ENCODE data around the gene ZDHHC22.
A peak's percentile ranks its signal among the peaks of the same experiment; 100 is the strongest.

Gene ZDHHC22

DNA sequence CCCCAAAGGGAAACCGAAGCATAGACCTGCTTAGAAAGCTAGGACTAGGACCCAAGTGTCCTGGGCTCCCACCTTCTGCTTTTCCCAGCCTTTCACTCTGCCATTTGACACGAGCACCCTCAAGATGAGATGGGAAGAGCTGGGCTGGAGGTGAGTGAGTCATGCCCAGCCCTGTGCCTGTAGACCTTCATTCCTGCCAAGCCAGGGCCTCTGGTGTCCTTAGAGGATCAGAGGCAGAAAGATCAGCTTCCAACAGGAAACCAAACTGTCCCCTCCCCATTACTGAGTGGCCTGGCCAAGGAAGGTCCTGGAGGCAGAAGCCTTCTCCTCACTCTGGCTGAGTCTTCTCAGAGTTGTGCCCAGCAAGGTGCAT lies 43.5 kb upstream of the ZDHHC22 start:
- peaks cover 19% of the 10 kb centered on the region for H3K27me3 ChIP-seq (replicated peaks)
- TF ChIP-seq, protein P1, sequence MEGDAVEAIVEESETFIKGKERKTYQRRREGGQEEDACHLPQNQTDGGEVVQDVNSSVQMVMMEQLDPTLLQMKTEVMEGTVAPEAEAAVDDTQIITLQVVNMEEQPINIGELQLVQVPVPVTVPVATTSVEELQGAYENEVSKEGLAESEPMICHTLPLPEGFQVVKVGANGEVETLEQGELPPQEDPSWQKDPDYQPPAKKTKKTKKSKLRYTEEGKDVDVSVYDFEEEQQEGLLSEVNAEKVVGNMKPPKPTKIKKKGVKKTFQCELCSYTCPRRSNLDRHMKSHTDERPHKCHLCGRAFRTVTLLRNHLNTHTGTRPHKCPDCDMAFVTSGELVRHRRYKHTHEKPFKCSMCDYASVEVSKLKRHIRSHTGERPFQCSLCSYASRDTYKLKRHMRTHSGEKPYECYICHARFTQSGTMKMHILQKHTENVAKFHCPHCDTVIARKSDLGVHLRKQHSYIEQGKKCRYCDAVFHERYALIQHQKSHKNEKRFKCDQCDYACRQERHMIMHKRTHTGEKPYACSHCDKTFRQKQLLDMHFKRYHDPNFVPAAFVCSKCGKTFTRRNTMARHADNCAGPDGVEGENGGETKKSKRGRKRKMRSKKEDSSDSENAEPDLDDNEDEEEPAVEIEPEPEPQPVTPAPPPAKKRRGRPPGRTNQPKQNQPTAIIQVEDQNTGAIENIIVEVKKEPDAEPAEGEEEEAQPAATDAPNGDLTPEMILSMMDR (IDR thresholded peaks at IDR 0.05; ENCODE audit: low read depth, low read length, missing control alignments): no peak
- H3K4me3 ChIP-seq (ENCODE audit: low read depth, low read length): no peak overlapping the region
- DNase-seq: no peak
- H3K27ac ChIP-seq: no peak overlapping the region
- in situ Hi-C loops (cut with HindIII; ENCODE audit: low pct_ligation_motif_present, low sequenced_read_pairs): no loop called here
- H3K36me3 ChIP-seq (replicated peaks): no peaks in the 10 kb centered on the region

DNA sequence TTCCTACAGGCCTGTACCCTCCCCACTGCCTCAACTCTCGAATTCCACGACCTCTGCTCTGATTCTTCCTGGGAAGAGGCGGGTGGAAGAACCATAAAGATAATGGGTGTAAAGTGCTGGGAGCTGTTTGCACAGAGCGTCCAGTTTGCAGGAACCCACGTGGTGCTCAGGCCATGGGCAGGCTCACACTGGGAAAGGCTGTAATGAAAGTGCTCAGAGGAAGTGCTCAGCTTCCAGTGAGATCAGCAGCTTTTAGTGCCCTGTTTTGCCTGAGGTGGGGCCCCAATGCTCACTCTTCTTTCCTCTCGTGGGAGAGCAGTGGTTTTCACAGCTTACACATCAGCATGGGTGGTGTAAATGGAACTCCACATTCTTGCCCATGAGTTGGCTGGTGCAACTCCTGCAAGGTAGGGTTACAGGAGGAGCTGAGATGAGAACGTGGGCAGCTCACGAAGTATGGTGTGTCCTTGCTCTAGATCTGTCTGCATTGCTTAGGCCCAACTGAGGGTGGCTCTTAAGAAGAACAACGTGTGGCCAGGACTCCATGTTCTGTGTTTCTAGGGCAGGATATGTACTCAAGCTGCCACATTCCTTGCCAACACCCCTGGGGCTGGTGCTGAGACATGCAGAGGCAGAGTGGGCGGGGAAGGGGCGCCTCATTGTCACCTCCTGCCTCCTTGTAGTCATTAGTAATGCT lies 43.0 kb upstream of the ZDHHC22 start:
- no peak for DNase-seq
- TF ChIP-seq, protein P1 (IDR thresholded peaks at IDR 0.05; ENCODE audit: low read depth, low read length, missing control alignments): no peak
- H3K4me3 ChIP-seq (ENCODE audit: low read depth, low read length): no peak overlapping the region
- no peaks in the 10 kb centered on the region for H3K36me3 ChIP-seq (replicated peaks)
- H3K27ac ChIP-seq: no peak overlapping the region
- H3K27me3 ChIP-seq (replicated peaks): peaks cover 18% of the 10 kb centered on the region
- in situ Hi-C loops (cut with HindIII; ENCODE audit: low pct_ligation_motif_present, low sequenced_read_pairs): no loop called here

DNA sequence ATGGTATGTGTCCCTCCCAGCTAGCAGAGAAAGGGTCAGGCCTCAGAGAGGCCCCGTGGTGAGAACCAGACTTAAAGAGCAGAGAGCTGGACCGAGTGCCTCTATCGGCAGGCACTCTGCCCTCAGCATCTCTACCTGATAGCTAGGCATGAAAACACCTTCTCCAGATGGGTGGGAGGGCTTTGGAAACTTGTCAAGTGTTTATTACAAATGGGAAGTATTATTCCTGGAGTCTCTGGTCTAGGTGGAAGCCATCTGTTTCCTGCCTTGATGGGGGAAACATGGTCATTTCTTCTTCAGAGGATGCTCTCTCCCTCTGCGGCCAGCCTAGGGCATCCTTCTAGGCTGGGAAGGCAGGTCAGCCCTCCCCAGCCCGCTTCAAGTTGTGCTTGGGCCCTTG lies 42.3 kb upstream of the ZDHHC22 start:
- peaks cover 16% of the 10 kb centered on the region for H3K27me3 ChIP-seq (replicated peaks)
- in situ Hi-C loops (cut with HindIII; ENCODE audit: low pct_ligation_motif_present, low sequenced_read_pairs): no loop called here
- no peak for DNase-seq
- no peaks in the 10 kb centered on the region for H3K36me3 ChIP-seq (replicated peaks)
- TF ChIP-seq, protein P1 (IDR thresholded peaks at IDR 0.05; ENCODE audit: low read depth, low read length, missing control alignments): no peak
- H3K27ac ChIP-seq: no peak overlapping the region
- H3K4me3 ChIP-seq (ENCODE audit: low read depth, low read length): no peak overlapping the region

DNA sequence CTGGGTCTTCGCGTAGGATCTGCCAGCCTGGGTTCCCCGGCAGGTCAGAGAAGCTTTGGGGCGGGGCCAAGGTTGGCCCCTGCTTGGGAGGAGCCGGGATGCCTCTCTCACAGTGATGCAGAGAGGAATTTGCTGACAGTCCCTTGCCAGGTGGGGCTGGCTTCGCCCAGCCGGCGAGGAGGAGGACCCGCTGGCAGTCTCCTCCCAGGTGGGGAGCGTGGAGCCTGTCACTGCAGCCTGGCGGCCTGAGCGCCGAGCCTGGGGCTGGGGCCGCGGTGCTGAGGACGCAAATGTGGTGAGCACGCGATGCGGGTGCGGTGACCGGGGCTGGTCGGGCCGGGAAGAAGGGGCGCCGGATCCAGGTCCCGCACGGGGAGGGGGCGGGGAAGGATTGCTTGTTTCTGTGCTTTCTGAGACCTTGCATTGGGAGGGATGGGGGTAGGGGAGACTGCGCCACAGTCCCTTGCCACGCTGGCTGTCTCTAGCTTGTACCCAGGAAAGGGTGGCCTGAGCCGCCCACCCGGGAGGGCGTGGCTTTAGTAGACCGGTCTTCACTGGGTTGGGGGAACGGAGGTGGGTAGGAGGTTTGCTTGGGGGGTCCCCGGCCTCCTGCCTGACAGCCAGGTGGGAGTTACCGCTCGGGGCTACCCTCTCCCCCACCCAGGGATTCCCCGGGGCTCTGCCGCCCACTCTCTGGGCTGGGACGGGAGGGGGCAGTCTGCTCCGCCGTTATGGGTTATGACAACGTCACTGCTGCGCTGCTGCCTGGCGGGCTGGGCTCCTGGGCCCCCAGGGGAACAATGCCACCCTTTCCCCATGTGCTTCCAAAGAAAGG lies 40.2 kb upstream of the ZDHHC22 start, which contains the start of gene TMEM63C:
TSS of gene TMEM63C (plus strand) at position 196 of the 835 bp plus-strand sequence. CDS start 37,016 bp downstream, outside the sequence.
- Histone ChIP-seq H3K36me3 (replicated peaks) (no peaks in the 10 kb centered on the region), H3K4me3 (ENCODE audit: low read depth, low read length) (peak within 1 kb of the TSS; percentile 27), H3K27ac (no peak within 1 kb of the TSS), H3K27me3 (replicated peaks) (peaks cover 16% of the 10 kb centered on the region)
- no peak for DNase-seq
- TF ChIP-seq, protein P1 (IDR thresholded peaks at IDR 0.05; ENCODE audit: low read depth, low read length, missing control alignments): no peak
- in situ Hi-C loops (cut with HindIII; ENCODE audit: low pct_ligation_motif_present, low sequenced_read_pairs): no loop called here

DNA sequence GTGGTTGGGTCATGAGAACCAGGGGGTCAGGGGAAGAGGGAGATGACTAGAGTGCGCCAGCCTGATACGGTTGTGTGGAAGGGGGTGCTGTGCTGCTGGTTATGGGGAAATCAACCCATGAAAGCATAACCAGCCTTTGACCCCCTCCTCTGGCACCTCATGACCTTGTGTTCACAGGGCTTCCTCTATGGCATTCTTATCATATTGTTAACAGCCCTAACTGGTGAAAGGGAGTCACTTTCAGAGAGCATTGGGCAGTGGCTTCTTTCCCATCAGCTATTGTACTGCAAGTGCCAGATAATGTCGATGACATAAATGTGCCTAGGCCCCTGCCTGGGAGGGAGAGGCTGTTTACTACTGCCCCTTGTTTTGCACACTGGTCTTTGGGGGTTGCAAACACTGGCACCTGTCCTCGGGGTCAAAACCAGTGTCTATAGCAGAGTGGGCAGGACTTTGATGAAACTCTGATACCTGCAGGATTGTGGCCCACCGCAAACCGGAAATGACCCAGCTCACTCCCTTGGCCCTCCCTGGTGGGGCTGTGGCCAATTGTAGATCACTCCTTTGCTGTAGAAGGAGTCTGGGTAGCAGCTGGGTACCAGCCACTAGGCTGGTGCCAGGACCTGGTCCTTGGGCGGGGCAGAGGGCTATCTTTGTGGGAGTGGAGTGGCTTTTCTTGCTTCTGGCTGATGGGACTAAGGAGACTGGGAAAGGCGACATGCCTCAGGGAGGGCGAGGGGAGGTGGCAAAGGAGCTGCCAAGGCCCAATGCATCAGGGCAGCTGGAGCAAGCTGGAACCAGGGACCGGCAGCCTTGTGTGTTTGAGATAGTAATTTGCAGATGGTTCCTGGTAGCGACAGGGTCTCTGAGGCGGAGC lies 39.4 kb upstream of the ZDHHC22 start:
- Histone ChIP-seq H3K36me3 (replicated peaks) (no peaks in the 10 kb centered on the region), H3K27me3 (replicated peaks) (peaks cover 16% of the 10 kb centered on the region)
- in situ Hi-C loops (cut with HindIII; ENCODE audit: low pct_ligation_motif_present, low sequenced_read_pairs): no loop called here

More for the DNA sequence above, 39.4 kb upstream of the ZDHHC22 start:
- H3K4me3 ChIP-seq (ENCODE audit: low read depth, low read length): no peak overlapping the region
- DNase-seq: no peak
- TF ChIP-seq, protein P1 (IDR thresholded peaks at IDR 0.05; ENCODE audit: low read depth, low read length, missing control alignments): no peak
- no peak overlapping the region for H3K27ac ChIP-seq

Data from brain microvascular endothelial cell (primary cell).